HepG2 (cell line): ENCODE data around the gene CCDC57. TPM values are rescaled to one million over a fixed set of nuclear protein-coding genes. Genes with fewer than 3 reads are reported as not detected.
A peak's percentile ranks its signal among the peaks of the same experiment; 100 is the strongest.

Experiments
- AKAP8 ChIP-seq: sonication (generic); formaldehyde crosslinking; IDR thresholded peaks from 2 replicates; pipeline ENCODE4 v1.5.1; 2020; ENCODE audit warnings: mild to moderate bottlenecking, missing genetic modification reagents
- GPN1 ChIP-seq: sonication (generic); formaldehyde crosslinking; IDR thresholded peaks from 2 replicates; pipeline ENCODE4 v1.5.1; 2020; ENCODE audit warnings: missing genetic modification reagents, borderline replicate concordance
- GZF1 ChIP-seq: sonication (generic); formaldehyde crosslinking; IDR thresholded peaks from 2 replicates; pipeline ENCODE4 v1.5.1; 2020; ENCODE audit warnings: mild to moderate bottlenecking, missing genetic modification reagents
- JUNB ChIP-seq: sonication (generic); formaldehyde crosslinking; IDR thresholded peaks from 2 replicates; pipeline ENCODE4 v1.8.0; 2022; ENCODE audit warnings: missing genetic modification reagents, mild to moderate bottlenecking, borderline replicate concordance
- KAT2B ChIP-seq: fragments of 150-350 bp; IDR thresholded peaks from 2 replicates; pipeline ENCODE4 v1.6.1; 2014; ENCODE audit warnings: low read depth, low read length, borderline replicate concordance
- MIER3 ChIP-seq: IDR thresholded peaks from 2 replicates; pipeline ENCODE4 v1.6.1; 2016; ENCODE audit warnings: missing compliant biosample characterization, borderline replicate concordance
- MTF1 ChIP-seq: sonication (generic); formaldehyde crosslinking; IDR thresholded peaks from 2 replicates; pipeline ENCODE4 v1.5.0; 2020; ENCODE audit warnings: missing genetic modification reagents
- NR2C2 ChIP-seq: sonication (generic); formaldehyde crosslinking; IDR thresholded peaks from 2 replicates; pipeline ENCODE4 v1.4.0; 2020; ENCODE audit warnings: missing genetic modification reagents, mild to moderate bottlenecking, moderate library complexity, borderline replicate concordance
- RARG ChIP-seq: sonication (generic); formaldehyde crosslinking; IDR thresholded peaks from 2 replicates; pipeline ENCODE4 v1.4.0; 2020; ENCODE audit warnings: low read depth, mild to moderate bottlenecking, missing genetic modification reagents
- RORA ChIP-seq: sonication (generic); formaldehyde crosslinking; IDR thresholded peaks from 2 replicates; pipeline ENCODE4 v1.5.0; 2020; ENCODE audit warnings: mild to moderate bottlenecking, missing genetic modification reagents, moderate library complexity
- TARDBP ChIP-seq: sonication (generic); formaldehyde crosslinking; IDR thresholded peaks from 2 replicates; pipeline ENCODE4 v1.8.0; 2022; ENCODE audit warnings: mild to moderate bottlenecking, missing genetic modification reagents
- ZC3H4 ChIP-seq: sonication (generic); formaldehyde crosslinking; IDR thresholded peaks from 2 replicates; pipeline ENCODE4 v1.4.0; 2020; ENCODE audit warnings: missing genetic modification reagents, borderline replicate concordance
- ZFP1 ChIP-seq: IDR thresholded peaks from 2 replicates; pipeline ENCODE4 v1.6.1; 2016
- ZFP37 ChIP-seq: sonication (generic); formaldehyde crosslinking; IDR thresholded peaks from 2 replicates; pipeline ENCODE4 v1.4.0; 2020; ENCODE audit warnings: missing genetic modification reagents, borderline replicate concordance
- ZMYM4 ChIP-seq: sonication (generic); formaldehyde crosslinking; IDR thresholded peaks from 2 replicates; pipeline ENCODE4 v1.8.1; 2023; ENCODE audit warnings: mild to moderate bottlenecking, missing genetic modification reagents
- ZNF3 ChIP-seq: IDR thresholded peaks from 2 replicates; pipeline ENCODE4 v1.7.0; 2017; ENCODE audit warnings: inconsistent platforms
- ZNF737 ChIP-seq: sonication (generic); formaldehyde crosslinking; IDR thresholded peaks from 2 replicates; pipeline ENCODE4 v1.5.0; 2020; ENCODE audit warnings: missing genetic modification reagents, mild to moderate bottlenecking, borderline replicate concordance
- ZNF816 ChIP-seq: sonication (generic); formaldehyde crosslinking; IDR thresholded peaks from 2 replicates; pipeline ENCODE4 v1.8.0; 2022; ENCODE audit warnings: missing genetic modification reagents, mild to moderate bottlenecking, borderline replicate concordance
- ZSCAN30 ChIP-seq: sonication (generic); formaldehyde crosslinking; IDR thresholded peaks from 2 replicates; pipeline ENCODE4 v1.5.0; 2020; ENCODE audit warnings: mild to moderate bottlenecking, missing genetic modification reagents
- polyA plus RNA-seq, 8 experiments: library from polyadenylated mRNA; depleted of rRNA in 3 of 8; stranded (reverse) in 7 of 8; unstranded in 1 of 8; fragments of >200 nt; fragmentation: Illumina TruSeq in 4 of 8; extraction: Trizol in 4 of 8; gene quantifications; 2 replicates each; pipeline versions ENCODE4 v1.2.1 to v1.2.3, GENCODE V29; 2011 to 2016; ENCODE audit warnings: low read depth in 4 of 8, missing spikeins in 1 of 8, mixed read lengths in 1 of 8; ENCODE audit not compliant: insufficient read depth in 1 of 8
- total RNA-seq, 5 experiments: library from RNA; depleted of rRNA; stranded (reverse); fragments of >200 nt; fragmentation: Illumina TruSeq; extraction: Trizol; gene quantifications; 2 replicates each; pipeline ENCODE4 v1.2.3, GENCODE V29; 2016; ENCODE audit warnings: low read depth in 1 of 5
- TF ChIP-seq, protein P1 (sequence below): sonication (generic); IDR thresholded peaks from 2 replicates; pipeline ENCODE4 v1.6.1; 2016; ENCODE audit warnings: low read depth, borderline replicate concordance
- TF ChIP-seq, protein P2 (sequence below): sonication (generic); formaldehyde crosslinking; IDR thresholded peaks from 2 replicates; pipeline ENCODE4 v1.4.0; 2020; ENCODE audit warnings: missing genetic modification reagents, borderline replicate concordance
- TF ChIP-seq, protein P3 (sequence below): sonication (generic); formaldehyde crosslinking; IDR thresholded peaks from 2 replicates; pipeline ENCODE4 v1.4.0; 2020; ENCODE audit warnings: missing genetic modification reagents
- TF ChIP-seq, protein P4 (sequence below): sonication (generic); formaldehyde crosslinking; IDR thresholded peaks from 2 replicates; pipeline ENCODE4 v1.4.0; 2020; ENCODE audit warnings: missing genetic modification reagents

CCDC57 gene
- total and polyA plus RNA-seq, 2 of the 13 experiments (the other 11 are each of a cell fraction or from before 2014, with no cell fraction given) = 59.3 to 59.9 TPM

DNA sequence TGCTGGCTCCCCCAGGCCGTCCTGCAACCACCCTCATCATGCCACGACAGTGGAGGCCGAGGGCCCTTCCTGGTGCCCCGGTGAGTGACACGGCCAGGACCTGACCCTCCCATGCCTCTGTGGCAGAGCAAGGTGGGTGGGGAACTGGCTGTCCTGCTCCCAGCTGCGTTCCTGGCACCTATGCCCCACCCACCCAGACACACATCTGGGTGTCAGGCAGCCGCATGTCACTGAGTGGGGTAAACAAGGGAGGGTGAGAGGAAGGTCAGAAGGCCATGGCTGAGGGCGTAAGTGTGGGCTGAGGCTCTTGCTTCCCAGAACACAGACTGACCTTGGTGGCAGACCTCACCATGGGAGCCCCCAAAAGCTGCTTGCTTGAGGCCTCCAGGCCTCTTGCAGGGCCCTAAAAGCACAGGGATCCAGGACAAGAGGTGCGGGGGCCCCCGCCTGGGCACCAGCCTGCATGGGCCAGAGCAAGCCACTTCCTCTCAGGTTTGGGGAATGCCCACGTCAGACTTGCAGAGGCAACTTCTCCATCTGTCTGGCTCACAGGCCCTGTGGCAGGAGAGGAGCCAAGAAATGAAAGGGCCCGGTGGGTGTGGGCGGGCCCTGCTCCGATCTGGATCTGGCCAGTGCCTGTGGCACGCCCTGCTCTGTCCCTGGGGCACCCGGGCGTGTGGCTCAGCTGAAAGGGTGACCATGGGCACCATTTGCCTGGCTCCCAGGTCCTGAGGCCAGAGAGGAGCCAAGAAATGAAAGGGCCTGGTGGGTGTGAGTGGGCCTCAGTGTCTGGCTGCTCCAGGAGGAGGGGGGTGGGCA is 3.9 kb upstream of the CCDC57 start (continued):
- TF ChIP-seq ZFP1 (CRISPR knock-in tag) (0 out of 2 replicates have a peak, but pooled peaks have one; percentile 28), ZNF3 (CRISPR knock-in tag) (no peak), MTF1 (CRISPR knock-in tag) (no peak), RARG (CRISPR knock-in tag) (no peak), NR2C2 (CRISPR knock-in tag) (no peak), ZFP37 (no peak), ZC3H4 (CRISPR knock-in tag) (no peak), MIER3 (CRISPR knock-in tag) (peak; percentile 32; the same call in 1 of the 2 replicates), ZNF737 (CRISPR knock-in tag) (no peak), TARDBP (0 out of 2 replicates have a peak, but pooled peaks have one; percentile 46), GZF1 (CRISPR knock-in tag) (no peak), ZMYM4 (CRISPR knock-in tag) (no peak), GPN1 (CRISPR knock-in tag) (no peak), ZSCAN30 (CRISPR knock-in tag) (no peak), RORA (CRISPR knock-in tag) (no peak), AKAP8 (no peak), ZNF816 (CRISPR knock-in tag) (no peak), JUNB (CRISPR knock-in tag) (no peak), KAT2B (no peak)
- TF ChIP-seq, protein P1, sequence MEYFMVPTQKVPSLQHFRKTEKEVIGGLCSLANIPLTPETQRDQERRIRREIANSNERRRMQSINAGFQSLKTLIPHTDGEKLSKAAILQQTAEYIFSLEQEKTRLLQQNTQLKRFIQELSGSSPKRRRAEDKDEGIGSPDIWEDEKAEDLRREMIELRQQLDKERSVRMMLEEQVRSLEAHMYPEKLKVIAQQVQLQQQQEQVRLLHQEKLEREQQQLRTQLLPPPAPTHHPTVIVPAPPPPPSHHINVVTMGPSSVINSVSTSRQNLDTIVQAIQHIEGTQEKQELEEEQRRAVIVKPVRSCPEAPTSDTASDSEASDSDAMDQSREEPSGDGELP = peak; percentile 85; the same call in 1 of the 2 replicates
- TF ChIP-seq, protein P2, sequence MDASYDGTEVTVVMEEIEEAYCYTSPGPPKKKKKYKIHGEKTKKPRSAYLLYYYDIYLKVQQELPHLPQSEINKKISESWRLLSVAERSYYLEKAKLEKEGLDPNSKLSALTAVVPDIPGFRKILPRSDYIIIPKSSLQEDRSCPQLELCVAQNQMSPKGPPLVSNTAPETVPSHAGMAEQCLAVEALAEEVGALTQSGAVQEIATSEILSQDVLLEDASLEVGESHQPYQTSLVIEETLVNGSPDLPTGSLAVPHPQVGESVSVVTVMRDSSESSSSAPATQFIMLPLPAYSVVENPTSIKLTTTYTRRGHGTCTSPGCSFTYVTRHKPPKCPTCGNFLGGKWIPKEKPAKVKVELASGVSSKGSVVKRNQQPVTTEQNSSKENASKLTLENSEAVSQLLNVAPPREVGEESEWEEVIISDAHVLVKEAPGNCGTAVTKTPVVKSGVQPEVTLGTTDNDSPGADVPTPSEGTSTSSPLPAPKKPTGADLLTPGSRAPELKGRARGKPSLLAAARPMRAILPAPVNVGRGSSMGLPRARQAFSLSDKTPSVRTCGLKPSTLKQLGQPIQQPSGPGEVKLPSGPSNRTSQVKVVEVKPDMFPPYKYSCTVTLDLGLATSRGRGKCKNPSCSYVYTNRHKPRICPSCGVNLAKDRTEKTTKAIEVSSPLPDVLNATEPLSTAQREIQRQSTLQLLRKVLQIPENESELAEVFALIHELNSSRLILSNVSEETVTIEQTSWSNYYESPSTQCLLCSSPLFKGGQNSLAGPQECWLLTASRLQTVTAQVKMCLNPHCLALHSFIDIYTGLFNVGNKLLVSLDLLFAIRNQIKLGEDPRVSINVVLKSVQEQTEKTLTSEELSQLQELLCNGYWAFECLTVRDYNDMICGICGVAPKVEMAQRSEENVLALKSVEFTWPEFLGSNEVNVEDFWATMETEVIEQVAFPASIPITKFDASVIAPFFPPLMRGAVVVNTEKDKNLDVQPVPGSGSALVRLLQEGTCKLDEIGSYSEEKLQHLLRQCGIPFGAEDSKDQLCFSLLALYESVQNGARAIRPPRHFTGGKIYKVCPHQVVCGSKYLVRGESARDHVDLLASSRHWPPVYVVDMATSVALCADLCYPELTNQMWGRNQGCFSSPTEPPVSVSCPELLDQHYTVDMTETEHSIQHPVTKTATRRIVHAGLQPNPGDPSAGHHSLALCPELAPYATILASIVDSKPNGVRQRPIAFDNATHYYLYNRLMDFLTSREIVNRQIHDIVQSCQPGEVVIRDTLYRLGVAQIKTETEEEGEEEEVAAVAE = no peak; the same call in 1 of the 2 replicates
- TF ChIP-seq, protein P3, sequence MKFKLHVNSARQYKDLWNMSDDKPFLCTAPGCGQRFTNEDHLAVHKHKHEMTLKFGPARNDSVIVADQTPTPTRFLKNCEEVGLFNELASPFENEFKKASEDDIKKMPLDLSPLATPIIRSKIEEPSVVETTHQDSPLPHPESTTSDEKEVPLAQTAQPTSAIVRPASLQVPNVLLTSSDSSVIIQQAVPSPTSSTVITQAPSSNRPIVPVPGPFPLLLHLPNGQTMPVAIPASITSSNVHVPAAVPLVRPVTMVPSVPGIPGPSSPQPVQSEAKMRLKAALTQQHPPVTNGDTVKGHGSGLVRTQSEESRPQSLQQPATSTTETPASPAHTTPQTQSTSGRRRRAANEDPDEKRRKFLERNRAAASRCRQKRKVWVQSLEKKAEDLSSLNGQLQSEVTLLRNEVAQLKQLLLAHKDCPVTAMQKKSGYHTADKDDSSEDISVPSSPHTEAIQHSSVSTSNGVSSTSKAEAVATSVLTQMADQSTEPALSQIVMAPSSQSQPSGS (CRISPR knock-in tag) = no peak
- TF ChIP-seq, protein P4, sequence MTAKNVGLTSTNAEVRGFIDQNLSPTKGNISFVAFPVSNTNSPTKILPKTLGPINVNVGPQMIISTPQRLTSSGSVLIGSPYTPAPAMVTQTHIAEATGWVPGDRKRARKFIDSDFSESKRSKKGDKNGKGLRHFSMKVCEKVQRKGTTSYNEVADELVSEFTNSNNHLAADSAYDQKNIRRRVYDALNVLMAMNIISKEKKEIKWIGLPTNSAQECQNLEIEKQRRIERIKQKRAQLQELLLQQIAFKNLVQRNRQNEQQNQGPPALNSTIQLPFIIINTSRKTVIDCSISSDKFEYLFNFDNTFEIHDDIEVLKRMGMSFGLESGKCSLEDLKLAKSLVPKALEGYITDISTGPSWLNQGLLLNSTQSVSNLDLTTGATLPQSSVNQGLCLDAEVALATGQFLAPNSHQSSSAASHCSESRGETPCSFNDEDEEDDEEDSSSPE (CRISPR knock-in tag) = no peak
